Measurements from ENCODE around the gene CECR2. TPM values are rescaled to one million over a fixed set of nuclear protein-coding genes. Genes with fewer than 3 reads are reported as not detected.

The CECR2 gene
- polyA plus RNA-seq, 4 donors: 8.9 to 24.3 (median 15.5) TPM

DNA sequence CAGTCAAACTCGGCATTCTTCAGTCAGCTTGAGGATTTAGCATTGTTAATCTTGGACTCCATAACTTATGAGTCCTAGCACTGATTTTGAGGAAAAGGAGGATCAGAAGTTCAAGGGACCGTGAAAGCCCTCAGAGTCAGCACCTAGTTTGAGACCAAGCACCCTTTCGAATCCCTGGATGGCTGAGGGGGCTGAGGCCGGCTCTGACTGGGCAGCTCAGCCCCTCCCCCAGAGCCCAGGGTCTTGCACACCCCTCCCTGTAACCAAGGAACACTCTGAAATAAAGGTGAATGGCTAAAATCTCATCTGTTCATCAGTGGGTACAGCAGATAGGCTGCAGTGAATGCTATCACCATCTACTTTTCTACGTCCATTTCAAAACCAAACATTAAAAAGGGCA lies 221.3 kb downstream of the CECR2 start:
- DNase-seq (ENCODE audit: low read depth in 4 of 4, low spot score in 2 of 4): no peak

DNA sequence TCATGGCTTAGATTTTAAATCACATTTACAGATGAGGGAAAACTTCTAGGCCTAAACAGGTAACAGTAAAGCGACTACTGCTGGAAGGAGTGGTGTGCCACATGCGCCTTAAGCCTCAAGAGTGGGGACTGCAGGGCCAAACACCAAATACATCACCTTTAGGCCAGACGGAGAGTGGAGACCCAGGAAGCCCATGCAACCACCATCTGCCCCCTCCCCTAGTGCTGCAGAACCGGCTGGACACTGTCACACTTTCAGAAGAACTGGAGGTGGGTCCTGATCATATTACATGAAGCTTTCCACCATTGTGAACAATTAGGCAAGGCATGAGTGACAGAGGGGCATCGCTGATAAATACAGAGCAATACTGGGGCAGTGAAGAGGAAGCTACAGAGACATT lies 222.9 kb downstream of the CECR2 start:
- DNase-seq (ENCODE audit: low read depth in 4 of 4, low spot score in 2 of 4): no peak

DNA sequence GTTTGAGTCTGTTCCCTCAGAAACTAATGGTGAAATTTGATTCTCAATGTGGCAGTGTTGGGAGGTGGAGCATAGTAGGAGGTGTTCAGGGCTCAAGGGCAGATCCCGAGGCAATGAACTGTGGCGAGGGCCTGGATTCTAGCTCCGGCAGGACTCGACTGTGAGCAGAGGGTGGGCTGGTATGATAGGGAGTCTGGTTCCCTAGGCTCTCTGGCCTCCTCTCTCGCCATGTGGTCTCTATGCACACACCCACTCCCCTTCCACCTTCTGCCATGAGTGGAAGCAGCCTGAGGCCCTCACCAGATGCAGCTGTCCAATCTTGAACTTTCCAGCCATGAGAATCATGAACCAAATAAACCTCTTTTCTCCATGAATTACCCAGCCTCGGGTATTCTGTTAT lies 227.0 kb downstream of the CECR2 start:
- DNase-seq (ENCODE audit: low read depth in 4 of 4, low spot score in 2 of 4): no peak

DNA sequence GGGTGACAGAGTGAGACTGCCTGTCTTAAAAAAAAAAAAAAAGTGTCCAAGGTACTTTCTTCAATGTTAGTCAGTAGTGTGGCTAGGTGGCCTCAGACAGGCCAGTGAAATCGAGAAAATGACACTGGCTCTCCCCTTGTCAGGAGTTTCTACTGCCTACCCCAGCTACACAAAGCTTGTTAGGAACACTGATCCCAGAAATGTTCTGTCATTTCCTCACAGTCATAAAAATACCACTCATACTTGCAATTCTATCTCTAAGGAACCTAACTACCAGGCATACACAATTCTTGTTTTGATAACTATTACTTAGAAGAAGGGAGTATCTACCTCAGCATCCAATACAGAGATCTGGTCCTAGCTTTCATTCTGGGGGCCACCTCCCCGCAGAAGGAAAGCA lies 228.0 kb downstream of the CECR2 start:
- DNase-seq (ENCODE audit: low read depth in 4 of 4, low spot score in 2 of 4): no peak

DNA sequence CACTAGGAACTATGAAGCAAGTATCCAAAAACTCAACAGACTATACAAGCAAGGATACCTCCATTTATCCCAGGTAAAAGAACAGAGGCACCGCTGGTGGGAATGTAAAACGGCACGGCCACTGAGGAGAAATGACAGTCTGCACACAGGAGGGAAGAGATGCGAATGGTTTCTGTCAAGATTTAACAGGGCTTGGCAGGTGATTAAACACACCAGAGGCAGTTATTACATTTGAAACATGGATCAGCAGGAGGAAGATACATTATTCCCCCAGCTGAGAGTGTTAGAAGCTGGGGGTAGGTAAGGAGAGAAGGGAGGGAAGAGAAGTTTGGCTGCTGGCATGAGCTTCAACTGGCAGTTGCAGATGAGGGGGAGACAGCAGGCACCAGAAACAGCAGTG lies 229.1 kb downstream of the CECR2 start:
- no peak for DNase-seq (ENCODE audit: low read depth in 4 of 4, low spot score in 2 of 4)

DNA sequence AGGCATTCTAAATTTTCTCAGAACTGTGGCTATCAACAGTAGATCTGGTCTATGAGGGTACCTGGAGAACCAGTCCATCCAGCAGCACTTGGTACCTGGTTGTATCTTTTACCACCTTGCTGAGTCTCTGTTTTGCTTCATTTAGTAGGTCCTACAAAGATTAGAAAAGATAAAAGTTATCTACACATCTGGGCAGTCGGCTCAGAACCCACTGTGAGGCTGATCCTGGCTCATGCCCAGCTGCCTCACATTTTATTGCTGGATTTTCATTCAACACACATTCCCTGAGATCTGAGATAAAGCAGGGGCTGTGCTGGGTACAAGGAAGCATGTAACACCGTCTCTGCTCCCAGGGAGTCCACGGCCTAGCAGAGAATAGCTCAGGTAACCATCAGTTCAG lies 231.8 kb downstream of the CECR2 start:
- no peak for DNase-seq (ENCODE audit: low read depth in 4 of 4, low spot score in 2 of 4)

DNA sequence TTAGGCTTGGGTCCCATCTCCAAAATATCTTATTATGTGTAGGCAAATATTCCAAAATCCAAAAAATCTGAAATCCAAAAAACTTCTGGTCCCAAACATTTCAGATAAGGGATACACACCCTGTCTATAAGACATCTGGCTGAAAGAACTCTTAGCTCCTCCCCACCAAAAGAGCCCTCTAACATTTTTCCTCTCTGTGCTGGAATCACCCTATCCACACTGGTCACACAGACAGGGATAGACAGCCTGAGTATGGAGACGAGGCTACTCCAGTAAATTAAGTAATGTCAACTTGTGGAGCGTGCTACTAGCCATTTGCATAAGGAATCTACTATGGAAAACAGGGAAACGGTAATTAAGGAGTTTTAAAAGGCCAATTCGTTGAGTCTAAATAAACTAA lies 234.4 kb downstream of the CECR2 start:
- no peak for DNase-seq (ENCODE audit: low read depth in 4 of 4, low spot score in 2 of 4)

DNA sequence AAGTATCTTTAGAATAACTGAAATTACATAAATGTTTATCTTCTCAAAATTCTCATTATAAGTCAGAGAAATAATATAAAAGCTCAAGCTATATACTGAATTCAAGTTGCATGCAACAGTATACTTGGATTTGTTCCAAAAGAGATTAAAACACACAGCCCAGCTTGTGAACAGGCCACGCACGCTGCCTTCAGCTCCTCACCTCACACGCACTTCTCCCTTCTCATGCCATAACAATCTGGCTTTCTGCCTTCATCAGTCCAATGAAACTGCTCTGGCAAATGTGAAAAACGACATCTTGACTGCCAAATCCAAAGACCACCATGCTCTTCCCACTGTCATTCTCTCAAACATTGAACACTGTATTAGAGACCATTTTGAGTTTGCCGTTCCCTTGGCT lies 237.2 kb downstream of the CECR2 start:
- no peak for DNase-seq (ENCODE audit: low read depth in 4 of 4, low spot score in 2 of 4)

Other genes starting within 250 kb of the CECR2 start
- 1 to 10 TPM in 1 of 4 donors, under 1 TPM in 3; 0.76 to 1.1 (median 0.91) TPM for gene TMEM121B, start 248.1 kb upstream of the CECR2 start, polyA plus RNA-seq (ENCODE audit: insufficient read length in 4 of 4)
- gene HDHD5, start 210.2 kb upstream of the CECR2 start, polyA plus RNA-seq (ENCODE audit: insufficient read length in 4 of 4): 10 to 100 TPM; 31.4 to 44.0 (median 40.8) TPM
- 10 to 100 TPM; 23.7 to 47.1 (median 32.5) TPM for gene ADA2, start 150.0 kb upstream of the CECR2 start, polyA plus RNA-seq (ENCODE audit: insufficient read length in 4 of 4)
- 1 to 10 TPM; 1.2 to 2.0 (median 1.6) TPM for gene SLC25A18, start 194.0 kb downstream of the CECR2 start, polyA plus RNA-seq (ENCODE audit: insufficient read length in 4 of 4)